ENCODE measurements around the gene TMEM53. TPM values are rescaled to one million over a fixed set of nuclear protein-coding genes. Genes with fewer than 3 reads are reported as not detected.

Gene TMEM53
- total RNA-seq, 1 donor from 2014 or later = 7.3 TPM

GRCh38 chr1:44624268-44624901, 49.9 kb downstream of the TMEM53 start:
- H3K9me3 ChIP-seq (ENCODE audit: insufficient read depth, low read depth, low read length) = no peaks in the 10 kb centered on the region
- no peaks in the 10 kb centered on the region for H3K36me3 ChIP-seq (ENCODE audit: insufficient read depth, low read length)
- TF ChIP-seq, protein P1, sequence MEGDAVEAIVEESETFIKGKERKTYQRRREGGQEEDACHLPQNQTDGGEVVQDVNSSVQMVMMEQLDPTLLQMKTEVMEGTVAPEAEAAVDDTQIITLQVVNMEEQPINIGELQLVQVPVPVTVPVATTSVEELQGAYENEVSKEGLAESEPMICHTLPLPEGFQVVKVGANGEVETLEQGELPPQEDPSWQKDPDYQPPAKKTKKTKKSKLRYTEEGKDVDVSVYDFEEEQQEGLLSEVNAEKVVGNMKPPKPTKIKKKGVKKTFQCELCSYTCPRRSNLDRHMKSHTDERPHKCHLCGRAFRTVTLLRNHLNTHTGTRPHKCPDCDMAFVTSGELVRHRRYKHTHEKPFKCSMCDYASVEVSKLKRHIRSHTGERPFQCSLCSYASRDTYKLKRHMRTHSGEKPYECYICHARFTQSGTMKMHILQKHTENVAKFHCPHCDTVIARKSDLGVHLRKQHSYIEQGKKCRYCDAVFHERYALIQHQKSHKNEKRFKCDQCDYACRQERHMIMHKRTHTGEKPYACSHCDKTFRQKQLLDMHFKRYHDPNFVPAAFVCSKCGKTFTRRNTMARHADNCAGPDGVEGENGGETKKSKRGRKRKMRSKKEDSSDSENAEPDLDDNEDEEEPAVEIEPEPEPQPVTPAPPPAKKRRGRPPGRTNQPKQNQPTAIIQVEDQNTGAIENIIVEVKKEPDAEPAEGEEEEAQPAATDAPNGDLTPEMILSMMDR (IDR thresholded peaks at IDR 0.05; ENCODE audit: insufficient read depth, low read depth, low read length) = no peak
- no peak for TF ChIP-seq EZH2 (IDR thresholded peaks at IDR 0.05; ENCODE audit: insufficient read depth, low read length)
- no peaks in the 10 kb centered on the region for H3K9me3 Mint-ChIP-seq (ENCODE audit: unreplicated experiment)
- H2AFZ ChIP-seq (ENCODE audit: low read depth, low read length) = no peak overlapping the region
- DNase-seq (ENCODE audit: low read depth) (no peak), FAIRE-seq (no peak)
- H3K4me1 Mint-ChIP-seq (ENCODE audit: low read depth, unreplicated experiment) = no peaks in the 10 kb centered on the region
- no peaks in the 10 kb centered on the region for H4K20me1 ChIP-seq (ENCODE audit: insufficient read depth, low read length)
- H3K27me3 ChIP-seq (ENCODE audit: insufficient read depth, low read length) = no peaks in the 10 kb centered on the region
- H3K4me2 ChIP-seq (ENCODE audit: low read length) = no peak overlapping the region
- H3K27ac ChIP-seq (ENCODE audit: low read depth, low read length) = no peak overlapping the region
- no peak overlapping the region for H3K4me3 ChIP-seq (ENCODE audit: insufficient read depth, low read depth, low read length)
- peaks cover 3% of the 10 kb centered on the region for H3K36me3 Mint-ChIP-seq (ENCODE audit: low read depth, unreplicated experiment)
- no peaks in the 10 kb centered on the region for H3K79me2 ChIP-seq (ENCODE audit: insufficient read depth, low read length)
- H3K4me1 ChIP-seq (ENCODE audit: insufficient read depth, low read length) = peaks cover 20% of the 10 kb centered on the region
- no peak overlapping the region for H3K9ac ChIP-seq (ENCODE audit: low read length)
- no peak overlapping the region for H3K4me3 Mint-ChIP-seq (ENCODE audit: unreplicated experiment)
- H3K27ac Mint-ChIP-seq (ENCODE audit: unreplicated experiment) = no peak overlapping the region
- peaks cover 18% of the 10 kb centered on the region for H3K27me3 Mint-ChIP-seq (ENCODE audit: low read depth, unreplicated experiment)

- H3K4me1 Mint-ChIP-seq (ENCODE audit: low read depth, unreplicated experiment) = no peaks in the 10 kb centered on the region
These were observed 52.4 kb downstream of the TMEM53 start for GRCh38 chr1:44621841-44622286.

More at GRCh38 chr1:44621841-44622286, 52.4 kb downstream of the TMEM53 start:
- H3K9me3 Mint-ChIP-seq (ENCODE audit: unreplicated experiment) = no peaks in the 10 kb centered on the region
- Histone ChIP-seq H3K27ac (ENCODE audit: low read depth, low read length) (no peak overlapping the region), H2AFZ (ENCODE audit: low read depth, low read length) (no peak overlapping the region), H3K27me3 (ENCODE audit: insufficient read depth, low read length) (no peaks in the 10 kb centered on the region), H3K36me3 (ENCODE audit: insufficient read depth, low read length) (no peaks in the 10 kb centered on the region), H3K4me2 (ENCODE audit: low read length) (peak overlapping the region; percentile 63), H3K9me3 (ENCODE audit: insufficient read depth, low read depth, low read length) (no peaks in the 10 kb centered on the region), H3K4me1 (ENCODE audit: insufficient read depth, low read length) (peaks cover 20% of the 10 kb centered on the region), H3K9ac (ENCODE audit: low read length) (no peak overlapping the region), H3K79me2 (ENCODE audit: insufficient read depth, low read length) (no peaks in the 10 kb centered on the region), H4K20me1 (ENCODE audit: insufficient read depth, low read length) (no peaks in the 10 kb centered on the region), H3K4me3 (ENCODE audit: insufficient read depth, low read depth, low read length) (no peak overlapping the region)
- H3K27me3 Mint-ChIP-seq (ENCODE audit: low read depth, unreplicated experiment) = peaks cover 33% of the 10 kb centered on the region
- no peak for TF ChIP-seq EZH2 (IDR thresholded peaks at IDR 0.05; ENCODE audit: insufficient read depth, low read length)
- TF ChIP-seq, protein P1 (IDR thresholded peaks at IDR 0.05; ENCODE audit: insufficient read depth, low read depth, low read length) = no peak
- DNase-seq (ENCODE audit: low read depth) (peak; percentile 63), FAIRE-seq (no peak)
- H3K36me3 Mint-ChIP-seq (ENCODE audit: low read depth, unreplicated experiment) = peaks cover 3% of the 10 kb centered on the region
- H3K4me3 Mint-ChIP-seq (ENCODE audit: unreplicated experiment) = no peak overlapping the region
- H3K27ac Mint-ChIP-seq (ENCODE audit: unreplicated experiment) = no peak overlapping the region

Data from astrocyte (in vitro differentiated cells and primary cell).